NB4 (cell line): ENCODE data around the gene CYLD.

Source experiments
- MYC ChIP-seq: IDR thresholded peaks from 2 replicates; pipeline ENCODE4 v1.6.1; 2011; ENCODE audit warnings: low read depth, low read length
- POLR2A ChIP-seq: IDR thresholded peaks from 2 replicates; pipeline ENCODE4 v1.6.1; 2011; ENCODE audit warnings: mild to moderate bottlenecking; ENCODE audit not compliant: insufficient read length; ENCODE audit errors: extremely low read depth
- TF ChIP-seq, protein P1 (sequence below): IDR thresholded peaks from one replicate; pipeline ENCODE4 v1.5.1; 2012; ENCODE audit warnings: low read depth, low read length
- TF ChIP-seq, protein P2 (sequence below): IDR thresholded peaks from 2 replicates; pipeline ENCODE4 v1.6.1; 2011; ENCODE audit warnings: low read depth, low read length

DNA sequence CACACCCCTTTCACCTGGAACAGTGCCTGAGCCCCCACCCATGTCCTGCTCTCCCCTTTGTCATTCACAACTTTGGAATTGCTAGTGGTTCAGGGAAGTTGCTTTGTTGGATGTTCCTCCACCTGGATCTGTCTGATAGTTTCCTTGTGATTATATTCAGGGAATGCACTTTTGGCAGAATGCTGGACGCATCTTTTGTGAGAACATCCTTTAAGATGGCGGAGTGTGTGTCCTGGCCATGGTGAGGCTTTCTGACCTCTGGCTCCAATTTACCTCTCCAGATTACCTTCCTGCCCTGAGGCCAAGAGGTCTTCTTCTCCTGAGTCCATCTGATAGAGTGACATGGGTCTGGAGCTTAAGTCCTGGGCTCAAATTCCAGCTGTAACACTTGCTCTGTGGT, 104.6 kb downstream of the CYLD start:
- TF ChIP-seq, protein P1, sequence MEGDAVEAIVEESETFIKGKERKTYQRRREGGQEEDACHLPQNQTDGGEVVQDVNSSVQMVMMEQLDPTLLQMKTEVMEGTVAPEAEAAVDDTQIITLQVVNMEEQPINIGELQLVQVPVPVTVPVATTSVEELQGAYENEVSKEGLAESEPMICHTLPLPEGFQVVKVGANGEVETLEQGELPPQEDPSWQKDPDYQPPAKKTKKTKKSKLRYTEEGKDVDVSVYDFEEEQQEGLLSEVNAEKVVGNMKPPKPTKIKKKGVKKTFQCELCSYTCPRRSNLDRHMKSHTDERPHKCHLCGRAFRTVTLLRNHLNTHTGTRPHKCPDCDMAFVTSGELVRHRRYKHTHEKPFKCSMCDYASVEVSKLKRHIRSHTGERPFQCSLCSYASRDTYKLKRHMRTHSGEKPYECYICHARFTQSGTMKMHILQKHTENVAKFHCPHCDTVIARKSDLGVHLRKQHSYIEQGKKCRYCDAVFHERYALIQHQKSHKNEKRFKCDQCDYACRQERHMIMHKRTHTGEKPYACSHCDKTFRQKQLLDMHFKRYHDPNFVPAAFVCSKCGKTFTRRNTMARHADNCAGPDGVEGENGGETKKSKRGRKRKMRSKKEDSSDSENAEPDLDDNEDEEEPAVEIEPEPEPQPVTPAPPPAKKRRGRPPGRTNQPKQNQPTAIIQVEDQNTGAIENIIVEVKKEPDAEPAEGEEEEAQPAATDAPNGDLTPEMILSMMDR, result no peak
- TF ChIP-seq POLR2A, result no peak
- no peak for TF ChIP-seq MYC
- TF ChIP-seq, protein P2, sequence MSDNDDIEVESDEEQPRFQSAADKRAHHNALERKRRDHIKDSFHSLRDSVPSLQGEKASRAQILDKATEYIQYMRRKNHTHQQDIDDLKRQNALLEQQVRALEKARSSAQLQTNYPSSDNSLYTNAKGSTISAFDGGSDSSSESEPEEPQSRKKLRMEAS, result no peak
